NCI-H2196 (cell line): ENCODE data around the gene BTG3.

Experiments used
- DNase-seq: peaks from one replicate; lab custom pipeline; 2025; ENCODE audit not compliant: unreplicated experiment; lab: John Stamatoyannopoulos, UW

BTG3 gene

GRCh38 chr21:17612565-17613241 is at the start of gene BTG3:
TSS of gene BTG3 (minus strand) at chr21:17612901. CDS start at chr21:17609144, 3,757 bp downstream.
- peak; percentile 81 for DNase-seq

GRCh38 chr21:17660862-17661261 is 48.2 kb upstream of the BTG3 start:
- no peak for DNase-seq

GRCh38 chr21:17660452-17660851 is 47.8 kb upstream of the BTG3 start:
- DNase-seq, result no peak

- no peak for DNase-seq
Measured at GRCh38 chr21:17658931-17659330, 46.2 kb upstream of the BTG3 start.

- DNase-seq, result no peak
Measured at GRCh38 chr21:17651526-17651925, 38.8 kb upstream of the BTG3 start.

GRCh38 chr21:17650292-17650691 is 37.6 kb upstream of the BTG3 start:
- no peak for DNase-seq

- DNase-seq, result no peak
Measured at GRCh38 chr21:17646790-17647189, 34.1 kb upstream of the BTG3 start.

GRCh38 chr21:17644186-17644585 is 31.5 kb upstream of the BTG3 start:
- no peak for DNase-seq

- no peak for DNase-seq
Measured at GRCh38 chr21:17640821-17641220, 28.1 kb upstream of the BTG3 start.

- no peak for DNase-seq
Measured at GRCh38 chr21:17636711-17637110, 24.0 kb upstream of the BTG3 start.

GRCh38 chr21:17631195-17631594 is 18.5 kb upstream of the BTG3 start:
- DNase-seq, result no peak

GRCh38 chr21:17622018-17622417 is 9.3 kb upstream of the BTG3 start:
- no peak for DNase-seq

- no peak for DNase-seq
Measured at GRCh38 chr21:17616831-17617230, 4.1 kb upstream of the BTG3 start.

- DNase-seq, result no peak
Measured at GRCh38 chr21:17613242-17613676, 558 bp upstream of the BTG3 start.

- DNase-seq, result peak; percentile 42
Measured at GRCh38 chr21:17612023-17612564, 607 bp downstream of the BTG3 start.

- peak; percentile 46 for DNase-seq
Measured at GRCh38 chr21:17611414-17612022, 1.2 kb downstream of the BTG3 start.

- no peak for DNase-seq
Measured at GRCh38 chr21:17610911-17611310, 1.8 kb downstream of the BTG3 start.

GRCh38 chr21:17609681-17610080 is 3.0 kb downstream of the BTG3 start:
- DNase-seq, result no peak

- no peak for DNase-seq
Measured at GRCh38 chr21:17607684-17608083, 5.0 kb downstream of the BTG3 start.

- DNase-seq, result no peak
Measured at GRCh38 chr21:17602874-17603273, 9.8 kb downstream of the BTG3 start.

GRCh38 chr21:17598437-17598836 is 14.3 kb downstream of the BTG3 start:
- DNase-seq, result no peak

GRCh38 chr21:17597680-17598079 is 15.0 kb downstream of the BTG3 start:
- DNase-seq, result no peak

- no peak for DNase-seq
Measured at GRCh38 chr21:17590430-17590829, 22.3 kb downstream of the BTG3 start.
